ENCODE results near the gene FARS2. TPM values are rescaled to one million over a fixed set of nuclear protein-coding genes. Genes with fewer than 3 reads are reported as not detected.

FARS2 gene
- 10 to 100 TPM; 17.9 to 22.4 (median 21.4) TPM for total RNA-seq
- polyA plus RNA-seq, result 10 to 100 TPM in 1 of 2 donors, 1 to 10 TPM in 1; 7.6 to 16.0 TPM
- long read RNA-seq, donor 1, transcript FARS2-201 (7 exons, 1,663 nt), result major isoform, 30 of 35 reads
- long read RNA-seq, donor 1, partial matches to known transcripts, result 2 of 35 reads
- long read RNA-seq, donor 1, other reads (novel, unspliced or antisense), result 1 of 35 reads
- long read RNA-seq, donor 2, transcript FARS2-201 (7 exons, 1,663 nt), result major isoform, 30 of 43 reads
- long read RNA-seq, donor 2, partial matches to known transcripts, result 3 of 43 reads
- long read RNA-seq, donor 2, other reads (novel, unspliced or antisense), result 9 of 43 reads
- long read RNA-seq, donor 3, transcript FARS2-201 (7 exons, 1,663 nt), result major isoform, 114 of 143 reads
- long read RNA-seq, donor 3, partial matches to known transcripts, result 4 of 143 reads
- long read RNA-seq, donor 3, other reads (novel, unspliced or antisense), result 23 of 143 reads

DNA sequence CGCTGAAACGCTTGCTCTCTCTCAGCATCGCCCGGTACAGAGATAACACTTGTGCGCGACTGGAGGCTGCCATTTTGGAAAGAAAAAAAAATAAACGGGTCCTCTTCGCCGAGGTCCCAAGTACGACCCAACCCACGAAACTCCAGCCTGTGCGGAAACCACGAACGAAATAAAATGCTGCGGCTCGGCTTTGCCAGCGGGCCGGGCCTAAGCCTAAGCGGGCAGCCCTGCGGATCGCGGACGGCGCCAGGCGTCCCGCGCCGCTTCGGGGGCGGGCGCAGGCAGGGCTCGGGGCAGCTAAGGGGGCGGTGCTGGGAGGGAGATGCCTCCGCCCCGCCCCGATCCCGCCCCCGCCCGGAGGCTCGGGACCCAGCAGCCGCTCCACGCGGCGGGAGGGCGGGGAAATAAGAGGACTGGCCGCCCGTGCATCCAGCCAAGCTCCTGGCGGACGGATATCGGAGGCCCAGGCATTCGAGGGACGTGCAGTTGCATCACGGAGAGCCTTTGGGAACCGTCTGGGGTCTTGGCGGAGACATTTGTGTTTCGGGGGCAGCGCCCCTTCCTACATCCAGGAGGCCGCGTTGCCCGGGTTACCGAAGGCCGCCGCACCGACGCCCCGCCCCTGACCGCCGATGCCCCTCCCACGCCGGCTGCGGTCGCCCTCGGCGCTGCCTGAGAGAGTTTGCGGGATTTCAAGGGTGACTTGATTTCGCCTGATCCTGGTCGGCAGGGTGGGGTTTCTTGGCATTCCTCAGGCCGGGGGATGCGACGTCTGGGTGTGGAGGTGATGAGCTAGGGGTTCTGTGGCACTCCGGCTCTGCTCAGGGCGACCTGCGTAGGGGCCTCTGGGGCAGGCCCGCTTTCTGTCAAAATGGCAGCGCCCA lies at the start of gene FARS2, which contains the start of gene LYRM4:
FARS2 (plus strand) TSS at position 853 of the 884 bp plus-strand sequence.
LYRM4 (minus strand) TSS at position 290 of the 884 bp plus-strand sequence; CDS start at position 73, 217 bp downstream.
- peaks cover 0 to 27% (median 22%) of the 10 kb centered on the region in 9 donors for H3K4me1 ChIP-seq
- DNase-seq (peak; percentile 89 to 90), ATAC-seq (peak; percentile 97 to 99 (median 98))
- intact Hi-C loops (cut with DNase I), result loop anchor here in 7 of 10 donors (5.0 to 10.0 kb wide), 4 partner anchors 116 to 134 kb away; no protein-coding TSS in a partner anchor
- peak within 1 kb of the TSS; percentile 92 to 100 (median 99) for H3K27ac ChIP-seq
- no peaks in the 10 kb centered on the region for H3K9me3 ChIP-seq
- peaks cover 0 to 5% (median 0%) of the 10 kb centered on the region in 9 donors for H3K36me3 ChIP-seq
- H3K4me3 ChIP-seq, result peak within 1 kb of the TSS; percentile 62 to 96 (median 84)
- TF ChIP-seq CTCF (IDR thresholded peaks at IDR 0.05), result peak in 3 of 9 donors; percentile 34 to 67 (median 47)
- WGBS, 2 donors, result 0 to 1% methylated on average over 75 to 85 of the region's 85 CpGs
- no peaks in the 10 kb centered on the region for H3K27me3 ChIP-seq

GRCh38 chr6:5213836-5214235 lies 47.5 kb upstream of the FARS2 start:
- 49 to 57% methylated on average over 8 of the region's 8 CpGs for WGBS, 2 donors
- Histone ChIP-seq H3K27me3 (no peaks in the 10 kb centered on the region), H3K4me1 (peaks cover 0 to 48% (median 21%) of the 10 kb centered on the region in 9 donors), H3K9me3 (no peaks in the 10 kb centered on the region), H3K4me3 (no peak overlapping the region), H3K36me3 (peaks cover 0 to 21% (median 0%) of the 10 kb centered on the region in 9 donors), H3K27ac (peak overlapping the region in 6 of 10 donors; percentile 7 to 38 (median 32))
- peak; percentile 71 to 95 (median 90) for ATAC-seq
- intact Hi-C loops (cut with DNase I), result loop anchor here in 9 of 10 donors (1.0 to 10.0 kb wide), 9 partner anchors 67 to 191 kb away; no protein-coding TSS in a partner anchor
- DNase-seq, result peak; percentile 29 to 33
- TF ChIP-seq CTCF (IDR thresholded peaks at IDR 0.05), result peak in 7 of 9 donors; percentile 27 to 57 (median 34)

- intact Hi-C loops (cut with DNase I), result loop anchor here in 9 of 10 donors (1.0 to 10.0 kb wide), 11 partner anchors 67 to 190 kb away; no protein-coding TSS in a partner anchor
- 49 to 51% methylated on average over 10 of the region's 10 CpGs for WGBS, 2 donors
- DNase-seq (peak; percentile 34 to 60), ATAC-seq (peak; percentile 84 to 95 (median 92))
- peak; percentile 37 to 79 (median 70) for TF ChIP-seq CTCF (IDR thresholded peaks at IDR 0.05)
- no peaks in the 10 kb centered on the region for H3K27me3 ChIP-seq
- H3K36me3 ChIP-seq, result peaks cover 0 to 21% (median 0%) of the 10 kb centered on the region in 9 donors
- peak overlapping the region in 6 of 10 donors; percentile 7 to 38 (median 30) for H3K27ac ChIP-seq
- H3K4me3 ChIP-seq, result no peak overlapping the region
- peaks cover 0 to 48% (median 16%) of the 10 kb centered on the region in 9 donors for H3K4me1 ChIP-seq
- H3K9me3 ChIP-seq, result no peaks in the 10 kb centered on the region
Observed at GRCh38 chr6:5214570-5215052, 46.7 kb upstream of the FARS2 start.

All from heart right ventricle (tissue), 16 donors.